ENCODE data around the gene FSD1. TPM values are rescaled to one million over a fixed set of nuclear protein-coding genes. Genes with fewer than 3 reads are reported as not detected.
A peak's percentile ranks its signal among the peaks of the same experiment; 100 is the strongest.

Gene FSD1
- polyA plus RNA-seq, 2 donors, result 0.19 to 1.2 TPM

DNA sequence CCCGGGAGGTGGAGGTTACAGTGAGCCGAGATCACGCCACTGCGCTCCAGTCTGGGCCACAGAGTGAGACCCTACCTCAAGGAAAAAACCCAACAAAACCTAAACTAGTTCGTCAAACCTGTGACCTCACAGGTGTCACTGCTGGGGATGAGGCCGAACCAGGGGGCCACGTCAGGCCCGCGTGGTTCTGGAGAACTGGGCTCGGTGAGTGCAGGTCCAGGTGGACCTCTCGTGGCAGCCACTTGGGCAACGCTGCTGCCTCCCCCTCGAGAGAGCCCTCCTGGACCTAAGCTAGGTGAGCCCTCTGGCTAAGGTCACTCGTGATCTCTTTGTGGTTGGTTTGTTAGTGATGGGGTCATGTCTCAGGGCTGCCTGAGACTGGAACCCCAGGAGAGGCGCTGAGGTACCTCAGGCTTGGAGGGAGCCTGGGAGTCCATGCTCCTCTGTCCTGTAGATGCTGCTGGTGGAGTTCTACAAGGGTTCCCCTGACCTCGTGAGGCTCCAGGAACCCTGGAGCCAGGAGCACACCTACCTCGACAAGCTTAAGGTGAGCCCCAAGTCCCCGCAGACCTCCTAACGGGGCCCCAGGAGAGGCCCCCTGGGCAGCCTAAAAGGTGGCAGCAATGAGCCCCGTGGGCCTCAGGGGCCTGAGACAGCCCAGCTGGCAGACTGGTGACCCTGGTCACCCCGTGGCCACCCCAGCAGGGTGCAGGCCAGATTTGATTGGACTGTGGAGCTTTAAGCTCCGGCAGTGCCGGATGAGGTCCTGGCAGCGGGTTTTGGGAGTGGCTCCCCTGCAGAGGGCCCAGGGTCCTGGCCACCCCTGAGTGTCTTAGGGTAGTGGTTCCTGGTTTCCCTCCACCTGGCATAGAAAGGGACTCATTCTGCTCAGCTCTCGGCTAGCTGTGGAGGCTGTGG is 54.6 kb downstream of the FSD1 start:
- Histone ChIP-seq H3K4me3 (ENCODE audit: low read depth in 1 of 2, low read length in 2 of 2) (no peak overlapping the region), H3K27me3 (ENCODE audit: control insufficient read depth in 1 of 2, insufficient read depth in 2 of 2, low read length in 2 of 2) (no peaks in the 10 kb centered on the region), H3K27ac (ENCODE audit: low read depth in 2 of 2, low read length in 1 of 2) (no peak overlapping the region), H3K9me3 (ENCODE audit: control insufficient read depth in 2 of 2, insufficient read depth in 1 of 2, low read depth in 1 of 2, low read length in 1 of 2) (no peaks in the 10 kb centered on the region), H3K4me1 (ENCODE audit: control insufficient read depth in 2 of 2, insufficient read depth in 2 of 2, low read length in 1 of 2) (peaks cover 0 to 2% of the 10 kb centered on the region in 2 donors), H3K36me3 (ENCODE audit: control insufficient read depth in 2 of 2, insufficient read depth in 2 of 2, low read length in 1 of 2) (peaks cover 23 to 70% of the 10 kb centered on the region in 2 donors)
- WGBS, 2 donors, result 83 to 87% methylated on average over 25 of the region's 25 CpGs

DNA sequence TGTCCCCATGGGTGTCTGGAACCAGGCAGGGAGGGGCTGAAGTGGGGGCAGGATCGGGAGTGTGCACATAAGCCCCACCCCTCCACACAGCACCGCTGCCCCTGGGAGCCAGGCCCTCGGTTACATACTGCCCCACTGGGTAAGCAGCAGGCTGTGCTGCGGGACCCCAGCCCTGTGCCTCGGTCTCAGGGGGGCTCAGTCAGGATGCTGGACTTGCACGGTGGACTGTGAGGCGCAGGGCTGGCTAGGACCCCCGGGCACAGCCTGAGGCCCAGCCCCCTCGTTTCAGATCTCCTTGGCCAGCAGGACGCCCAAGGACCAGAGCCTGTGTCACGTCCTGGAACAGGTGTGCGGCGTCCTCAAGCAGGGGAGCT is 55.2 kb downstream of the FSD1 start:
- 74 to 76% methylated on average over 13 of the region's 13 CpGs for WGBS, 2 donors
- peaks cover 0 to 2% of the 10 kb centered on the region in 2 donors for H3K4me1 ChIP-seq (ENCODE audit: control insufficient read depth in 2 of 2, insufficient read depth in 2 of 2, low read length in 1 of 2)
- H3K27me3 ChIP-seq (ENCODE audit: control insufficient read depth in 1 of 2, insufficient read depth in 2 of 2, low read length in 2 of 2), result no peaks in the 10 kb centered on the region
- no peak overlapping the region for H3K27ac ChIP-seq (ENCODE audit: low read depth in 2 of 2, low read length in 1 of 2)
- H3K4me3 ChIP-seq (ENCODE audit: low read depth in 1 of 2, low read length in 2 of 2), result no peak overlapping the region
- peaks cover 23 to 70% of the 10 kb centered on the region in 2 donors for H3K36me3 ChIP-seq (ENCODE audit: control insufficient read depth in 2 of 2, insufficient read depth in 2 of 2, low read length in 1 of 2)
- no peaks in the 10 kb centered on the region for H3K9me3 ChIP-seq (ENCODE audit: control insufficient read depth in 2 of 2, insufficient read depth in 1 of 2, low read depth in 1 of 2, low read length in 1 of 2)

DNA sequence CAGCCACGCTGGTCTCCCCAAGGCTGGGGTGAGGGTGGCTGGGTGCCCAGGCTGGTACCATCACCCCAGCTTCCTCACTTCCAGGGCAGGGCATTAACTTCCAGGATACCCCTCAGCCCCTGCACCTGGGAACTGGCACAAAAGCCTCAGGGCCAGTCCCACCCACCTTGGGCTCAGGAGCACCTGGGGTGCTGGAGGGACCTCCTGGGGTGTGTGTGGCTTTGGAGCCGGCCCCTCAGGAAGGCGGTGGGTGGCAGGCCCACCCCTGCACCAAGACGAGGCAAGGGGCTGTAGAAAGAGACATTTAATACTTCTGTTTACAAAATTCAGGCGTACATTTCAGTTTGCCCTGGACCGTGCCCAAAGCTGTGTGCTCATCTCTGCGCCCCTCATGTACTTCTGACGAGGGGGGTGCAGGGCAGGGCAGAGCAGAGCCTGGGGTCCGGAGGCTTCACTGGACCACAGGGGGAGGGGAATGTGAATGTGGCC is 55.7 kb downstream of the FSD1 start:
- Histone ChIP-seq H3K27ac (ENCODE audit: low read depth in 2 of 2, low read length in 1 of 2) (peak overlapping the region in 1 of 2 donors; percentile 51), H3K4me3 (ENCODE audit: low read depth in 1 of 2, low read length in 2 of 2) (no peak overlapping the region), H3K9me3 (ENCODE audit: control insufficient read depth in 2 of 2, insufficient read depth in 1 of 2, low read depth in 1 of 2, low read length in 1 of 2) (no peaks in the 10 kb centered on the region), H3K36me3 (ENCODE audit: control insufficient read depth in 2 of 2, insufficient read depth in 2 of 2, low read length in 1 of 2) (peaks cover 24 to 68% of the 10 kb centered on the region in 2 donors), H3K4me1 (ENCODE audit: control insufficient read depth in 2 of 2, insufficient read depth in 2 of 2, low read length in 1 of 2) (peaks cover 0 to 2% of the 10 kb centered on the region in 2 donors), H3K27me3 (ENCODE audit: control insufficient read depth in 1 of 2, insufficient read depth in 2 of 2, low read length in 2 of 2) (no peaks in the 10 kb centered on the region)
- 70 to 72% methylated on average over 9 of the region's 9 CpGs for WGBS, 2 donors

DNA sequence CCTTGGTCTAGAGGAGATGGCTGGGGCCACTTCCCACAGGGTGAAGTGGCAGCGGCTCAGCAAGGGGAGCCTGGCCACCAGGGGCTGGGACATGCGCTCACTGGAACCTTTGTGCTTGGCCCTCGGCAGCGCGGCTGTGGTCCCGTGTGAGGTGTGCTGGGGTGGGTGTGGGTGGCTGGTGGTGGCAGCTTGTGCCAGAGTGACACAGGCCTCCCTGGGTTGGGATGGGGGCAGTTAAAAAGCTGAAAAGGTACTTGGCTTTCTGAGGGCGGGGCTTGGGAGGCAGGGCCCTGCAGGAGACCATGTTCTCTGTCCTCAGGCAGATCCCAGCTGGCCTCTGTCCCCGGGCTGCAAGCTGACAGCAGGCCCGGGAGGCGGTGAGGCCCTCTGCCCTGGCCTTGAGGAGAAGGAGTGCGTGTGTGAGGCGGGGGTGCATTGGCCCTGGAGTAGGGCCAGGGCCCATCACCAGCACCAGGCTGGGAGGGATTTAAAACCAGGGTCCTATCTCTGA is 56.3 kb downstream of the FSD1 start:
- Histone ChIP-seq H3K36me3 (ENCODE audit: control insufficient read depth in 2 of 2, insufficient read depth in 2 of 2, low read length in 1 of 2) (peaks cover 26 to 74% of the 10 kb centered on the region in 2 donors), H3K27ac (ENCODE audit: low read depth in 2 of 2, low read length in 1 of 2) (peak overlapping the region in 1 of 2 donors; percentile 51), H3K4me3 (ENCODE audit: low read depth in 1 of 2, low read length in 2 of 2) (no peak overlapping the region), H3K9me3 (ENCODE audit: control insufficient read depth in 2 of 2, insufficient read depth in 1 of 2, low read depth in 1 of 2, low read length in 1 of 2) (no peaks in the 10 kb centered on the region), H3K27me3 (ENCODE audit: control insufficient read depth in 1 of 2, insufficient read depth in 2 of 2, low read length in 2 of 2) (no peaks in the 10 kb centered on the region), H3K4me1 (ENCODE audit: control insufficient read depth in 2 of 2, insufficient read depth in 2 of 2, low read length in 1 of 2) (peaks cover 0 to 7% of the 10 kb centered on the region in 2 donors)
- WGBS, 2 donors, result 60 to 67% methylated on average over 12 of the region's 12 CpGs

DNA sequence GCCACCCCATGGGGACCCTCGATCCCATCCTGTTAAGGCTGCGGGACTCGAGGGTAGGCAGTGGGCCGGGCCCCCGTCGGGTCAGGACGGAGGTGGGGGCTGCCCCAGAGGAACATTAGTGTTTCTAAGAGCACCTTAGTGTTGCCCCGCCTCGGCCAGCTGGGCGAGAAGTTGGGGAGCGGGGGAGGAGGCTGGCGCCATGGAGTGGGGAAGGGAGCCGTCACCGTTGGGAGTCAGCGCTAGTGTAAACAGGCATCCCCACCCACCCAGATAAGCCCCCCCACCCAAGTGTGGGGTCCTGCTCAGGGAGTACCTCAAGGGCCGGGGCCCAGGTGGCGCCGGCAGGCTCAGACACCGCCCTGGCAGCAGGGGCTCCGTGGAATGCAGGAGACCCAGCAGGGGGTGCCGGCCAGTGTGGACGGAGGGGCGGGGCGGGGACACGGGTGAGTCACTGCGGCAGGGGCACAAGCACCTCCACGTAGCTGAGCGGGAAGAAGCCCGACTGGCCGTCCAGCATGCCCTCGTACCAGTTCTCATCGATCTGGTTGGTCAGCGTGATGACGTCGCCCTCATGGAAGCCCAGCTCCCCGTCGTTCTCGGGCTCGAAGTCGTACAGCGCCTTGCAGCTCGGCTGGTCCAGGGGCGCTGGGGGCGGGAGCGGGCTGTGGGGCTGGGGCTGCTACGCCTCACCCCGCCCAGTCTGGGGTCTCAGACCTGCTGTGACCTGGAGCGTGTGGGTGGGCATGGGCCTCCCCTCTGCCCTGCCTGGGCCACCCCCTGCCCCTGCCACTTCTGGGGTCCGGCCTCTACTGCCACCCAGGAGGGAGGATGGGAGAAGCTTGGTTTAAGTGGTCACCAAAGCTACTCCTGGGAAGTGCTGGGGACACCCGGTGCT is 57.0 kb downstream of the FSD1 start:
- H3K4me3 ChIP-seq (ENCODE audit: low read depth in 1 of 2, low read length in 2 of 2), result no peak overlapping the region
- H3K27ac ChIP-seq (ENCODE audit: low read depth in 2 of 2, low read length in 1 of 2), result peak overlapping the region; percentile 12 to 51
- WGBS, 2 donors, result 86% methylated on average over 49 to 50 of the region's 50 CpGs
- no peaks in the 10 kb centered on the region for H3K9me3 ChIP-seq (ENCODE audit: control insufficient read depth in 2 of 2, insufficient read depth in 1 of 2, low read depth in 1 of 2, low read length in 1 of 2)
- no peaks in the 10 kb centered on the region for H3K27me3 ChIP-seq (ENCODE audit: control insufficient read depth in 1 of 2, insufficient read depth in 2 of 2, low read length in 2 of 2)
- H3K4me1 ChIP-seq (ENCODE audit: control insufficient read depth in 2 of 2, insufficient read depth in 2 of 2, low read length in 1 of 2), result peaks cover 0 to 8% of the 10 kb centered on the region in 2 donors
- peaks cover 26 to 77% of the 10 kb centered on the region in 2 donors for H3K36me3 ChIP-seq (ENCODE audit: control insufficient read depth in 2 of 2, insufficient read depth in 2 of 2, low read length in 1 of 2)

DNA sequence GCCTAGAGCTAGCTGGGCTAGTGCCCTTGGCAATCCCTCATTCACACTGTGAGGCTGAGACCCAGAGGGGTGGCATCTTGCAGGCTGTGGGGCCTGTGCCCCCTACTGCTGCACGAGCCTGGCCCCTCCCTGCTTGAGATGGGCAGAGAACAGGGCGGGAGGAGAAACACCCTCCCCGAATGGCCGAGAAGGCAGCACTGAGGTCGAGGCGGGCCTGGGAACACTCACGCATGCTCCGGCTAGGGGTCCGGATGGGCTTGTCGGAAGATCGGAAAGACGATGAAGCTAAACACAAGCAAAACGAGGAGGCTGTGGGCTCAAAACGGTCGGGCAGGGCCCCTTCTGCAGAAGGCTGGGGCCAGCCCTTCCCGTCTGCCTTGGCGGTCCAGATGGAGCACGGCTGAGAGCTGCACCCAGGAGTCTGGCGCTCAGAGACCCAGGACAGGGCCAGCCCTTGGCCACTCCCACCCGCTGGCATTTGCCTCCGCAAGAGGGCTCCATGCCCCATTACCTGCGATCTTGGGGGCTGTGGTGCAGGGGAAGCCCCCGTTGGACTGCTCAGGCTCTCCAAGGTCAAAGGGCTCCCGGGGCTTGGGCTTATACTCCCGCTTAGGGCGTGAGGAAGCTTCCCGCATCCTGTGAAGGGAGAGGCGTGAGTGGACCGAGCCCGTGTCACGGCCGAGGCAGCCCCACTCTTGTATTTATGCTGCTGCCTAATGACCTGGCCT is 57.9 kb downstream of the FSD1 start:
- 86 to 88% methylated on average over 32 of the region's 32 CpGs for WGBS, 2 donors
- Histone ChIP-seq H3K9me3 (ENCODE audit: control insufficient read depth in 2 of 2, insufficient read depth in 1 of 2, low read depth in 1 of 2, low read length in 1 of 2) (no peaks in the 10 kb centered on the region), H3K36me3 (ENCODE audit: control insufficient read depth in 2 of 2, insufficient read depth in 2 of 2, low read length in 1 of 2) (peaks cover 26 to 81% of the 10 kb centered on the region in 2 donors), H3K4me1 (ENCODE audit: control insufficient read depth in 2 of 2, insufficient read depth in 2 of 2, low read length in 1 of 2) (peaks cover 0 to 8% of the 10 kb centered on the region in 2 donors), H3K4me3 (ENCODE audit: low read depth in 1 of 2, low read length in 2 of 2) (no peak overlapping the region), H3K27me3 (ENCODE audit: control insufficient read depth in 1 of 2, insufficient read depth in 2 of 2, low read length in 2 of 2) (no peaks in the 10 kb centered on the region), H3K27ac (ENCODE audit: low read depth in 2 of 2, low read length in 1 of 2) (no peak overlapping the region)

DNA sequence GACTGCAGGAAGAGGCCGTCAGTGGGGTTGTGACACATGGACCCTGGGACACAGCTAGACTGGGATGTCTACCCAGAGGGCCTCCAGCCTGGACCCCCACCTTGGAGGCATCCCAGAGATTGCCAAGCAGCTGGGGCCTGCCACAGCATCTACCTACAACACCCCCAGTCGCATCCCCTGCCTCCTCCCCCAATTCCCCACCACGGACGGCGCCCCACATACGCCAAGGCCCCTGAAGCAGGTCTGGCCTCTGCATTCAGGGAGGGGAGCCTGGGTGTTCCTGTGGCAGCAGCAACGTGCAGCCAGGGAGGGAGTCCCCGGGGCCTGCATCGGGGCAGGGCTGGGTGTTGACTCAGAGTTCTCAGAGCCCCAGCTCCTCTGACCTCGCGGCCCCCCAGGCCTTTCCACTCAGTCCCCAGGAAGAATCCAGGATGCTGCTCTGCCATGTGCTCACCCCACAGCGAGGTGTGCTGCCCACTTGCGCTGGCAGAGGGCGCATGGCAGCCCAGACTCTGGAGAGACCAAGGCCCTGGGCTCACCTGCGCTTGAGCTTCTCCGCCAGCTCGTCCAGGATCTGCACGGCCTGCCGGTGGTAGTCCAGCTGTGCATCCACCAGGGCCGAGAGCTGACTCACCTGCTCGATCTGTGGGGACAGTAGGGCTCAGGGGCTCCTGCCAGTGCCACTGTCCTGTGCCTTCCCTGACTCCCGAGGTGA is 58.6 kb downstream of the FSD1 start:
- no peaks in the 10 kb centered on the region for H3K27me3 ChIP-seq (ENCODE audit: control insufficient read depth in 1 of 2, insufficient read depth in 2 of 2, low read length in 2 of 2)
- H3K36me3 ChIP-seq (ENCODE audit: control insufficient read depth in 2 of 2, insufficient read depth in 2 of 2, low read length in 1 of 2), result peaks cover 30 to 84% of the 10 kb centered on the region in 2 donors
- no peaks in the 10 kb centered on the region for H3K9me3 ChIP-seq (ENCODE audit: control insufficient read depth in 2 of 2, insufficient read depth in 1 of 2, low read depth in 1 of 2, low read length in 1 of 2)
- peaks cover 5 to 15% of the 10 kb centered on the region in 2 donors for H3K4me1 ChIP-seq (ENCODE audit: control insufficient read depth in 2 of 2, insufficient read depth in 2 of 2, low read length in 1 of 2)
- no peak overlapping the region for H3K4me3 ChIP-seq (ENCODE audit: low read depth in 1 of 2, low read length in 2 of 2)
- 77 to 80% methylated on average over 21 to 22 of the region's 22 CpGs for WGBS, 2 donors
- H3K27ac ChIP-seq (ENCODE audit: low read depth in 2 of 2, low read length in 1 of 2), result no peak overlapping the region

DNA sequence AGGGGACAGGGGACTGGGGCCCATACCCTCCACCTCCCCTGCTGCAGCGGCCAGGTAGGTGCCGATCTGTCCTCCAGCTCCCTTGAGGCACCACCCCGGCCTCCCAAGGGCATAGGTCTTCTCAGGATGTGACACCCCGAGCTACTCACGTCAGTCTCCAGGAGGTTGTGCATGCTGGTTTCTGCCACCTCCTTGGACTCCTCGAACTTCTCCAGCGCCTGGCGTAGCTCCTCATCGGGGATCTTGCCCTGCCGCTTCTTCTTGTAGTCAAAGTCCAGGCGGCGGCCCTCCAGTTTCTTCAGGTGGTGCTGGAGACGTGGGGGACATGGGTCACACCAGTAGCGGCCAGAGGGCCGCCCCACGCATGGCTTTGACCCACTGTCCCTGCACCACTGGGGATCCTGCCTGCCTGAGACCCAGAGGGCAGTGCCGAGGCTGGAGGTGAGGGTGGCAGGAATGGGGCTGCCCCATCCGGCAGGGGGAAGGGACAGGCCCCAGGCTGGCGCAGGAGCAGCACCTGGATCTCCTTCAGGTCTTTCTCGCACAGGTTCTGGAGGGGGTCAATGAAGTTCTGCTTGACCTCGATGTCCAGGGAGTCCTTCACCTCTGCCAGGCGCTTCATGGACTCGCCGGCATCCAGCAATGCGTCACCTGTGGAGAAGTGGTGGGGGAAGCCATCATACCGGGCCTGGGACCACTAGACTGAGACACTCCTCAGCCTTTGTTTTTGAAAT is 59.3 kb downstream of the FSD1 start:
- WGBS, 2 donors, result 91% methylated on average over 25 to 26 of the region's 26 CpGs
- peaks cover 30 to 83% of the 10 kb centered on the region in 2 donors for H3K36me3 ChIP-seq (ENCODE audit: control insufficient read depth in 2 of 2, insufficient read depth in 2 of 2, low read length in 1 of 2)
- no peak overlapping the region for H3K27ac ChIP-seq (ENCODE audit: low read depth in 2 of 2, low read length in 1 of 2)
- H3K27me3 ChIP-seq (ENCODE audit: control insufficient read depth in 1 of 2, insufficient read depth in 2 of 2, low read length in 2 of 2), result no peaks in the 10 kb centered on the region
- peaks cover 9 to 21% of the 10 kb centered on the region in 2 donors for H3K4me1 ChIP-seq (ENCODE audit: control insufficient read depth in 2 of 2, insufficient read depth in 2 of 2, low read length in 1 of 2)
- H3K9me3 ChIP-seq (ENCODE audit: control insufficient read depth in 2 of 2, insufficient read depth in 1 of 2, low read depth in 1 of 2, low read length in 1 of 2), result no peaks in the 10 kb centered on the region
- no peak overlapping the region for H3K4me3 ChIP-seq (ENCODE audit: low read depth in 1 of 2, low read length in 2 of 2)

Data from esophagus (tissue), 2 donors.